Subcutaneous abdominal adipose tissue (tissue), 5 donors: ENCODE results near the gene HADHB.
"Not testable (repeated sequence)": the region's sequence is repeated elsewhere in the genome, so short reads cannot be mapped to it uniquely, and the experiment has no call there.

Experiments
- H3K27ac ChIP-seq: one replicate; pipeline ENCODE4 v1.7.0; 2013; ENCODE audit warnings: low read depth, mild to moderate bottlenecking, inconsistent platforms, low read length, moderate library complexity
- H3K27me3 ChIP-seq, 5 donors: one replicate each; pipeline ENCODE4 v1.7.0; 2013; ENCODE audit warnings: low read length in 5 of 5, inconsistent platforms in 1 of 5; ENCODE audit not compliant: control insufficient read depth in 5 of 5, insufficient read depth in 4 of 5
- H3K36me3 ChIP-seq, 5 donors: one replicate each; pipeline ENCODE4 v1.7.0; 2013; ENCODE audit warnings: low read length in 5 of 5; ENCODE audit not compliant: control insufficient read depth in 5 of 5, insufficient read depth in 5 of 5
- H3K4me1 ChIP-seq, 5 donors: one replicate each; pipeline ENCODE4 v1.7.0; 2013; ENCODE audit warnings: low read length in 5 of 5, mild to moderate bottlenecking in 3 of 5, moderate library complexity in 1 of 5; ENCODE audit not compliant: control insufficient read depth in 5 of 5, insufficient read depth in 5 of 5
- H3K4me3 ChIP-seq, 5 donors: one replicate each; pipeline ENCODE4 v1.7.0; 2013; ENCODE audit warnings: low read length in 5 of 5, low read depth in 1 of 5
- H3K9ac ChIP-seq, 5 donors: one replicate each; pipeline ENCODE4 v1.7.0; 2013; ENCODE audit warnings: low read length in 5 of 5, mild to moderate bottlenecking in 4 of 5, moderate library complexity in 3 of 5
- H3K9me3 ChIP-seq, 5 donors: one replicate each; pipeline ENCODE4 v1.7.0; 2013; ENCODE audit warnings: low read length in 5 of 5; ENCODE audit not compliant: control insufficient read depth in 5 of 5
- donor health status: healthy.
- donor health status: healthy.
- donor health status: healthy.
- donor health status: healthy.
- donor health status: healthy.

The HADHB gene

DNA sequence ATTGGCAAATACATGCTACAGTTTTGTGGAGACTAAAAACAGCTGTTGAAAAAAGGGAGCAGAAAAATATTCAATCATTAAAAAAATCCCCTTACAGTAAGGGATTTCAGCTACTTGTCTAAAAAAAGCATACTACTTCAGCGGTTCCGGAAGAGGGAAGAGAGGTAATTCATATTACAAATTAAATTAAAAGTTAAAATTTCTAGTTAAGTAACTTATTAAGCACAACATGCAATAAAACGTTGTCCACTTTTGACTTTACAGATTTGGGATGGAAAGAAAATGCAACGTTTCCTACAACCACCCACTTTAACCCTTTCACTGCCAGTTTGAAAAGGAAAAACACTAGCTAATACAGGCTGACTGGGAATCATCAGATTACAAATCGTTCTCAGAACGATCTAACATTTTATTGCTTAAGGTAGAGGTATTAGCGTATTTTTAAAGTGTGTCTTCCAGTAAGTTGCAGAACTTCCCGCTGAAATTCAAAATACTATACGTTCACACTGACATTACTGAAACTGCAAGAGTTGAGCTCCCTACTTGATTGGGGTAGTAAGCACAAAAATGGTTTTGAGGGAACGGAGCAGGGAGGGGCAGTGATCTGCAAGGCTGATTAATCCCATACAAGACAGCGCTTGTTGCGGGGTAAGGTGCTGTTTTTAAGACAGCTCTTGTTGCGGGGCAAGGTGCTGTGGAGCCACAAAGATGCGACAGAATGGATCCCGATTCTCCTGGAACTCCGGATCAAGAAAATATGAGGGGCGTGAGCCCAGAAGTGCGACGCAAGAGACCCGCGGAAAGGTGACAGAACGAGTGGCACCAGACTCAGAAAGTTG is 1.1 kb upstream of the HADHB start:
- H3K4me1 ChIP-seq: peaks cover 7 to 76% (median 56%) of the 10 kb centered on the region in 5 donors
- peak overlapping the region; percentile 86 to 99 (median 97) for H3K4me3 ChIP-seq
- H3K27ac ChIP-seq: peak overlapping the region; percentile 99

DNA sequence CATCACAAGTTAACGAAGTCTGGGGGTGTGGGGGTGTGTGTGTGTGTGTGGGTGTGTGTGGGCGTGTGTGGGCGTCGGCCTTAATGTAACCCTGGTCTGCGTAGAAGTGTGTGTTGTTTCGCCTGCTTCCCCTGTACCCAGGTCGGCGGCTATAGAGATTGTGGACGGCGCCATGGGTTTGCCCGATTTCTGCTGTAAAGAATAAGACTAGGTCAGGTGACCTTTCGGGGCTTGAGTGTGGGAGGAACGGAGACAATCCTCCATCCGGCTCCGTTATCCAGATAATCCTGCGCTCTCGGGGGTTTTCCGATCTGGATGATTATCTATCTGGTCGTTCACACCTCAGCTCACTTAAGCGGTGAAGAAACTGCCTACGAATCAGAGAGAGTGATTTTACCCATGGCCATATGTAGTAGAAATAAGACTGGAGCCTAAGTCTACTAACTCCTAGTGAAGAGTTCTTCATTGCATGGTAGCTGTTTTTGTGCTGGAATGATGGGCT is 543 bp downstream of the HADHB start:
- Histone ChIP-seq H3K4me1 (peaks cover 7 to 61% (median 52%) of the 10 kb centered on the region in 5 donors), H3K9ac (peak overlapping the region; percentile 94 to 99 (median 98)), H3K9me3 (no peaks in the 10 kb centered on the region), H3K27ac (peak overlapping the region; percentile 99), H3K4me3 (peak overlapping the region; percentile 86 to 99 (median 96)), H3K36me3 (no peaks in the 10 kb centered on the region), H3K27me3 (no peaks in the 10 kb centered on the region)

More for the DNA sequence above, 1.1 kb upstream of the HADHB start:
- Histone ChIP-seq H3K36me3 (no peaks in the 10 kb centered on the region), H3K9ac (peak overlapping the region; percentile 95 to 99 (median 98)), H3K27me3 (no peaks in the 10 kb centered on the region), H3K9me3 (no peaks in the 10 kb centered on the region)

DNA sequence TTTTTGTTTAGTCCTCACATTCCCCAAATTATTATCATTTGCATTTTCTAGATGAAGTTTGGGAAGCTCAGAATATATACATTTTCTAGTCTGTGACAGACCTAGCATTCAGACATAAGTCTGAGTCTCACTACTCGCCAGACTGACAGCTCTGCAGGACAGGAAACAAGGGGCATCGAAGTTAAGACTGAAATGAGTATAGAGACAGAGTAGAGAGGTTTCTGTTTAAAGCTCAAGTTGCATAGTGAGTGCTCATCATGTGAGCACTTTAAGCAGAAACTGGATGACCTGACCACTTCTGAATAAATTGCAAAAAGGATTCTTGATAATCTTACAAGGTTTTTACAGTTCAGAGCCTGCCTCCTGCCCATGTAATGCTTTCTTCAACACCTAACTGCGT is 1.1 kb downstream of the HADHB start:
- Histone ChIP-seq H3K4me1 (peaks cover 7 to 56% (median 47%) of the 10 kb centered on the region in 5 donors), H3K27ac (peak overlapping the region; percentile 99), H3K27me3 (no peaks in the 10 kb centered on the region), H3K36me3 (no peaks in the 10 kb centered on the region), H3K4me3 (peak overlapping the region; percentile 86 to 99 (median 96)), H3K9ac (peak overlapping the region; percentile 94 to 99 (median 98)), H3K9me3 (no peaks in the 10 kb centered on the region)

DNA sequence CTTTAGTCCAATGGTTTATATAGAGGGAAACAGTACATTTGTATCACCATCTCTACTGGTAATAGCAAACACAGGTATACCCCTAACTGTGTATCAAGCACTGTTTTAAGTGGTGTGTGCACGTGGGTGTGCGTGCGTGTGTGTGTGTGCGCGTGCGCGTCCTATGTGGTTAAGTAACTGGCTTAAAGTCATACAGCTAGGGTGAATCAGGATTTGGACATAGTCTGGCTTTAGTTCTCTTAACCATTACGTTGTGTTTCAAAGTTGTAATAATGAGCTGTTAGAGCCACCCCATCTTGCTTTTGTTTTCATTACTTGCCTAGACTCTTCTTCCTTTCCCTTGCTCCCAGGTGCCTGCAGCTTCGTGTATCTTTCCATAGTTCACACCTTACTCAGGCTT is 2.1 kb downstream of the HADHB start:
- Histone ChIP-seq H3K36me3 (no peaks in the 10 kb centered on the region), H3K4me3 (peak overlapping the region in 4 of 5 donors; percentile 2 to 28 (median 14)), H3K27me3 (no peaks in the 10 kb centered on the region), H3K4me1 (peaks cover 7 to 53% (median 46%) of the 10 kb centered on the region in 5 donors), H3K9ac (no peak overlapping the region), H3K27ac (peak overlapping the region; percentile 99), H3K9me3 (no peaks in the 10 kb centered on the region)

DNA sequence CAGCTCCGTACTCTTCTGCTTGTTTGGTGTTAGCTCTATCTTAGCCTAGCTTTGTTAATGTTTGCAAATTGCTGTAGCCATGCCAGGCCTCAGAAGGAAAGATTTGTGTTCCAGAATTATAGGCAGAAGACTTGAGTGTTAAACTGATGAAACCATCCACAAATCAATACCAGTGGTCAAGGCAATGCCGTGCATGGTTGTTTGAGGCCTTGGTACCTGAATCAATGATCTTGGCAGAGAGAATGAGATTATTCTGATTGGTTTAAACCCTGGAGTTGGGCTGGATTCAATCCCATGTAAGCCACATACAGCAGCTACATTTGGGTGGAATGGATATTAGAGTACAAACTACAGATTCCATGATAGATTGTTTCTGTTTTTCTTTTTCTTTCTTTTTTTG is 4.9 kb downstream of the HADHB start:
- no peaks in the 10 kb centered on the region for H3K27me3 ChIP-seq
- no peaks in the 10 kb centered on the region for H3K36me3 ChIP-seq
- H3K9me3 ChIP-seq: no peaks in the 10 kb centered on the region
- no peak overlapping the region for H3K27ac ChIP-seq
- no peak overlapping the region for H3K9ac ChIP-seq
- no peak overlapping the region for H3K4me3 ChIP-seq
- peaks cover 7 to 43% (median 37%) of the 10 kb centered on the region in 5 donors for H3K4me1 ChIP-seq

DNA sequence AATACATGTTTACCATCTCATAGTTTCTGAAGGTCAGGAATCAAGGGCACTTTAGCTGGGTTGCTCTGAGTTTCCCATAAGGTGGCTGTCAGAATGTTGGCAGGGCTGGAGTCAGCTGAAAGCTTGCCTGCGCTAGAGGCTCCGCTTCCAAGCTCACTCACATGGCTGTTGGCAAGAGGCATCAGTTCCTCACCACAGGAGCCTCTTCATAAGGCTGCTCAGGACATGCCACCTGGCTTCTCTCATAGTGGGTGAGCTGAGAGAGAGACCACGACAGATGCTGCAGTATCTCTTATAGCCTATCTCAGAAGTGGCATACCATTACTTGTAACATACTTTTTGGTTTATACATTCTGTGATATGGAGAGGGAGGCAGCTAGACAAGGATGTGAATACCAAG is 7.2 kb downstream of the HADHB start:
- Histone ChIP-seq H3K4me1 (peaks cover 0 to 43% (median 41%) of the 10 kb centered on the region in 5 donors), H3K27ac (no peak overlapping the region), H3K27me3 (no peaks in the 10 kb centered on the region), H3K36me3 (no peaks in the 10 kb centered on the region), H3K4me3 (no peak overlapping the region), H3K9ac (no peak overlapping the region), H3K9me3 (no peaks in the 10 kb centered on the region)

DNA sequence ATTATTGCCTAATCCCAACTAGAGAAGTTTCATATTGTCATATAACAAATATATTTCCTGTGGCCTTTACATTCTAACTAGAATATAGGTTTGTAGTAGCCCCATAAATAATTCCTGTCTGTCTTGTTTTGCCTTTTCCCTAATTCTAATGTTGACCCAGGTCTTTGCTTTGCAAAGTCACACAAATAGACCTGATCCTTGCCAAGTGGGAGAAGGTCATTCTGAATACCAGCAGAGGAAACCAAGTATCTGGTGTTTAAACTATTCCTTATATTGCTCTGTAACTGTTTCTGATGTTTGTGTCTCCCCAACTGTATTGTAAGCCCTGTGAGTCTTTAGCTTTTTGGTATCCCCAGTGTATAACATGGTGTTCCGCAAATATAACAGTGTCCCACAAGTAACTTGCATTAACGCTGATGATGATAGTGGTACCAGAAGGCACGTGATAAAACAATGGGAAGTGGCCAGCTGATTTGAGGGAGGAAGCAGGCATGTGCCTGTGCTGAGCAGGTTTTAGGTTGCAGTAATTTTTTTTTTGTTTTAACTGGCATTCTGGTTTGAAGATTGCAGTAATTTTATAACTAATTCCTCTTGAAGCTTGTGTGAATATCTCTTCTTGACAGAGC is 11.1 kb downstream of the HADHB start:
- Histone ChIP-seq H3K27me3 (no peaks in the 10 kb centered on the region), H3K9me3 (no peaks in the 10 kb centered on the region), H3K9ac (no peak overlapping the region), H3K36me3 (peaks cover 3 to 28% (median 15%) of the 10 kb centered on the region in 5 donors), H3K4me1 (peaks cover 0 to 39% (median 34%) of the 10 kb centered on the region in 5 donors), H3K4me3 (no peak overlapping the region), H3K27ac (peak overlapping the region; percentile 43)

DNA sequence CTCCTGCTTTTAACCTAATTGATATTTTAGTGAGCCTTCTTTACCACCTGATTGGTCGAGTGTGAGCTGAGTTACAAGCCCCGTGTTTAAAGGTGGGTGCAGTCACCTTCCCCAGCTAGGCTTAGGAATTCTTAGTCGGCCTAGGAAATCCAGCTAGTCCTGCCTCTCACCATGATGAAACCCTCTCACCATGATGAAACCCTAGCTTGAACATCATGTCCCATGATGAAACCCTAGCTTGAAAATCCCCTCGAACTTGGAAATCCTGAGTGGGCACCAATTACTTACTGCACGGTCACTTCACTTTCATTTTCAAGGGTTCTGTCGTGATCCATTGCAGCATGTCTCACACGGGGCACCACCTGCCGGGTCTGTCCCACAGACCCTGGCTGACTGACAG is 14.1 kb downstream of the HADHB start:
- not testable (repeated sequence) for H3K9me3 ChIP-seq, H3K9ac ChIP-seq, H3K27ac ChIP-seq, H3K4me3 ChIP-seq, H3K27me3 ChIP-seq
- Histone ChIP-seq H3K4me1 (peaks cover 0 to 23% (median 21%) of the 10 kb centered on the region in 5 donors), H3K36me3 (peaks cover 6 to 40% (median 28%) of the 10 kb centered on the region in 5 donors)

DNA sequence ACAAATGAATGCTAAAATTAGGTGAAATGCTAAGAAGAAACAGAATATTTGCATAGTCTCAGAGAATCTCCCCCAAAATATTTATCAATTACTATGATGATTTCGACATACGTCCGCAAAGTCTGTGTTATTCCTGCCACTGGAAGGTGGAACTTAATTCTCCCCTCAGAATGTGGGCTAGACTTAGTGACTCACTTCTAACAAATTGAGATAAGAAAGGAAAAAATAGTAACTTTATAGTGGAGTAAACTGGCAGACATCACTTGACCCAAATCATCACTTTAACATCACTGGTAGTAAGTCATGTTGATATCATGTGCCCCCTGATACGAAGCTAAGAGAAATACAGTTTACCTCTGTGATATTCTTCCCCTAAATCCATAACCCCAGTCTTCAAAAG is 23.5 kb downstream of the HADHB start:
- H3K4me1 ChIP-seq: peaks cover 2 to 24% (median 18%) of the 10 kb centered on the region in 5 donors
- H3K4me3 ChIP-seq: no peak overlapping the region
- no peaks in the 10 kb centered on the region for H3K27me3 ChIP-seq
- H3K36me3 ChIP-seq: peaks cover 3 to 21% (median 16%) of the 10 kb centered on the region in 5 donors
- H3K27ac ChIP-seq: no peak overlapping the region
- H3K9me3 ChIP-seq: no peaks in the 10 kb centered on the region
- no peak overlapping the region for H3K9ac ChIP-seq
